ENCODE results near the gene CALHM1. TPM values are rescaled to one million over a fixed set of nuclear protein-coding genes. Genes with fewer than 3 reads are reported as not detected.

The CALHM1 gene
- total RNA-seq, 2 donors from 2014 or later = not detected

- no peak overlapping the region for H3K27ac ChIP-seq
- DNase-seq = no peak
- peaks cover 7 to 35% of the 10 kb centered on the region in 2 donors for H3K36me3 ChIP-seq (replicated peaks in 1 of 2; ENCODE audit: insufficient read depth in 1 of 2, low read depth in 2 of 2)
- H3K4me3 ChIP-seq = no peak overlapping the region
- no peak for ATAC-seq
- no peaks in the 10 kb centered on the region for H3K4me1 ChIP-seq
- H3K27me3 ChIP-seq = no peaks in the 10 kb centered on the region
- WGBS, 2 donors = 89 to 93% methylated on average over 22 to 23 of the region's 23 CpGs
- no peaks in the 10 kb centered on the region for H3K9me3 ChIP-seq
- intact Hi-C loops (cut with DNase I) = no loop called here
- TF ChIP-seq CTCF (IDR thresholded peaks at IDR 0.05) (no peak), POLR2A (IDR thresholded peaks at IDR 0.05) (no peak)
These were observed 15.1 kb downstream of the CALHM1 start for GRCh38 chr10:103443475-103444185.

GRCh38 chr10:103442031-103442461 lies 16.7 kb downstream of the CALHM1 start:
- Histone ChIP-seq H3K4me3 (no peak overlapping the region), H3K4me1 (no peaks in the 10 kb centered on the region), H3K36me3 (replicated peaks in 1 of 2; ENCODE audit: insufficient read depth in 1 of 2, low read depth in 2 of 2) (peaks cover 13 to 43% of the 10 kb centered on the region in 2 donors), H3K27ac (no peak overlapping the region), H3K27me3 (no peaks in the 10 kb centered on the region), H3K9me3 (no peaks in the 10 kb centered on the region)
- ATAC-seq (no peak), DNase-seq (peak in 1 of 4 donors; percentile 55)
- 77 to 86% methylated on average over 10 to 12 of the region's 13 CpGs for WGBS, 2 donors
- TF ChIP-seq POLR2A (IDR thresholded peaks at IDR 0.05) (no peak), CTCF (IDR thresholded peaks at IDR 0.05) (no peak)
- intact Hi-C loops (cut with DNase I) = no loop called here

DNA sequence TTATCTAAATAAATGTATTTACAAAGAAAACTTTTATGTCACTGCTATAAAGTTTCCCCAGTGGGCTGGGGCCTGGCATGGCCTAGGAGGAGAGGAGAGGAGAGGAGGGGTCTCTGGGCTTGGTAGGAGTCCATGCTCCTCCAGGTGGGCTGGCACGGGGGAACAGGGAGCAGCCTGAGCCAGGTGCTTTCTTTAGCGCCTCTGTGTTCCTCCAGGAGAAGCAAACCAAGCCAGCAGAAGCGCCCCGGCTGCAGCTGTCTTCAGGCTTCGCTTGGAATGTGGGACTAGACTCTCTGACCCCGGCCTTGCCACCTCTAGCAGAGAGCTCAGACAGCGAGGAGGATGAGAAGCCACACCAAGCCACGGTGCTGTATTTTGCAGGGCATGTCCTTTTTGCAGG lies 17.1 kb downstream of the CALHM1 start:
- no peak for TF ChIP-seq CTCF (IDR thresholded peaks at IDR 0.05)
- no peak for TF ChIP-seq POLR2A (IDR thresholded peaks at IDR 0.05)
- no peak for DNase-seq
- WGBS, 2 donors = 83 to 91% methylated on average over 7 to 8 of the region's 8 CpGs
- no peak overlapping the region for H3K27ac ChIP-seq
- H3K4me3 ChIP-seq = no peak overlapping the region
- no peaks in the 10 kb centered on the region for H3K9me3 ChIP-seq
- ATAC-seq = no peak
- no peaks in the 10 kb centered on the region for H3K4me1 ChIP-seq
- intact Hi-C loops (cut with DNase I) = no loop called here
- H3K36me3 ChIP-seq (replicated peaks in 1 of 2; ENCODE audit: insufficient read depth in 1 of 2, low read depth in 2 of 2) = peaks cover 13 to 43% of the 10 kb centered on the region in 2 donors
- no peaks in the 10 kb centered on the region for H3K27me3 ChIP-seq

DNA sequence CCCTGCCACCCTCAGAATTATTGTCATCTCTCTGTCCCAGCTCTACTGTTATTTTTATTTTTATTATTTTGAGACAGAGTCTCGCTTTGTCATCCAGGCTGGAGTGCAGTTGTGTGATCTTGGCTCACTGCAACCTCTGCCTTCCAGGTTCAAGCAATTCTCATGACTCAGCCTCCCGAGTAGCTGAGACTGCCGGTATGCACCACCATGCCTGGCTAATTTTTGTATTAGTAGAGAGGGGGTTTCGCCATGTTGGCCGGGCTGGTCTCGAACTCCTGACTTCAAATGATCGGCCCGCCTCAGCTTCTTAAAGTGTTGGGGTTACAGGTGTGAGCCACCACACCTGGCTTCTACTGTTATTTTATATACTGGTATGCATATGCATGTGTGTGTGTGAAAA lies 17.5 kb downstream of the CALHM1 start:
- no peak overlapping the region for H3K27ac ChIP-seq
- peaks cover 13 to 43% of the 10 kb centered on the region in 2 donors for H3K36me3 ChIP-seq (replicated peaks in 1 of 2; ENCODE audit: insufficient read depth in 1 of 2, low read depth in 2 of 2)

More for the DNA sequence above, 17.5 kb downstream of the CALHM1 start:
- intact Hi-C loops (cut with DNase I) = no loop called here
- Histone ChIP-seq H3K4me1 (no peaks in the 10 kb centered on the region), H3K27me3 (no peaks in the 10 kb centered on the region), H3K4me3 (no peak overlapping the region), H3K9me3 (no peaks in the 10 kb centered on the region)
- no peak for DNase-seq
- TF ChIP-seq CTCF (IDR thresholded peaks at IDR 0.05) = no peak
- no peak for TF ChIP-seq POLR2A (IDR thresholded peaks at IDR 0.05)
- WGBS, 2 donors = 93 to 96% methylated on average over 8 of the region's 8 CpGs
- ATAC-seq = no peak

Data from body of pancreas (tissue), 4 donors.